HFF-Myc (cell line): ENCODE data around the gene FSIP1.

Source experiments
- DNase-seq: peaks from one replicate; pipeline ENCODE4 v3.0.0-alpha.2; 2011; ENCODE audit warnings: low read depth; ENCODE audit errors: extremely low read depth
- H3K4me3 ChIP-seq: replicated peaks from 2 replicates; pipeline ENCODE4 v1.5.1; 2011; ENCODE audit warnings: low read depth, mild to moderate bottlenecking, control low read depth, low read length
- TF ChIP-seq, protein P1 (sequence below): IDR thresholded peaks from 2 replicates; pipeline ENCODE4 v1.5.1; 2012; ENCODE audit warnings: mild to moderate bottlenecking, low read depth, low read length, control low read depth; ENCODE audit errors: missing control alignments

FSIP1 gene

GRCh38 chr15:39574427-39574826, 208.2 kb downstream of the FSIP1 start:
- H3K4me3 ChIP-seq, result no peak overlapping the region
- TF ChIP-seq, protein P1, sequence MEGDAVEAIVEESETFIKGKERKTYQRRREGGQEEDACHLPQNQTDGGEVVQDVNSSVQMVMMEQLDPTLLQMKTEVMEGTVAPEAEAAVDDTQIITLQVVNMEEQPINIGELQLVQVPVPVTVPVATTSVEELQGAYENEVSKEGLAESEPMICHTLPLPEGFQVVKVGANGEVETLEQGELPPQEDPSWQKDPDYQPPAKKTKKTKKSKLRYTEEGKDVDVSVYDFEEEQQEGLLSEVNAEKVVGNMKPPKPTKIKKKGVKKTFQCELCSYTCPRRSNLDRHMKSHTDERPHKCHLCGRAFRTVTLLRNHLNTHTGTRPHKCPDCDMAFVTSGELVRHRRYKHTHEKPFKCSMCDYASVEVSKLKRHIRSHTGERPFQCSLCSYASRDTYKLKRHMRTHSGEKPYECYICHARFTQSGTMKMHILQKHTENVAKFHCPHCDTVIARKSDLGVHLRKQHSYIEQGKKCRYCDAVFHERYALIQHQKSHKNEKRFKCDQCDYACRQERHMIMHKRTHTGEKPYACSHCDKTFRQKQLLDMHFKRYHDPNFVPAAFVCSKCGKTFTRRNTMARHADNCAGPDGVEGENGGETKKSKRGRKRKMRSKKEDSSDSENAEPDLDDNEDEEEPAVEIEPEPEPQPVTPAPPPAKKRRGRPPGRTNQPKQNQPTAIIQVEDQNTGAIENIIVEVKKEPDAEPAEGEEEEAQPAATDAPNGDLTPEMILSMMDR, result no peak
- DNase-seq, result no peak

DNA sequence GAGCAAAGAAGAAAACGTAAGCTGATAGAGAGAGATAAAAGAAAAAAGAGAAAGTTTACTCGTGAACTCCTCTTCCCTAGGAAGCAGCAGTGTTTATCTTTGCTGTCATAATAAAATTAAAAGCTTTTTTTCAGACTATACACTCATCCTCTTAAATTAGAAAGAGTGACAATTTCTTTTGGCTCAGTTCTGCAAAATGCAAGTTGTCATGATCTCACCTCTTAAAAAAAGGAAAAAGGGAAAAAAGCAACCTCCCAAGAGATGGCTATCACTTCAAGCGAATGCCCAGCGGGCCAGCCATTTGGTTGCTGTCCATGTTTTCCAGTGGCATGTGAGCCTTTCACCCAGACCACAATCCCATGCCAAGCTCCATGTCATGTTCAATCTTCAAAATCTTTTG, 208.8 kb downstream of the FSIP1 start:
- H3K4me3 ChIP-seq, result no peak overlapping the region
- TF ChIP-seq, protein P1, result no peak
- no peak for DNase-seq

DNA sequence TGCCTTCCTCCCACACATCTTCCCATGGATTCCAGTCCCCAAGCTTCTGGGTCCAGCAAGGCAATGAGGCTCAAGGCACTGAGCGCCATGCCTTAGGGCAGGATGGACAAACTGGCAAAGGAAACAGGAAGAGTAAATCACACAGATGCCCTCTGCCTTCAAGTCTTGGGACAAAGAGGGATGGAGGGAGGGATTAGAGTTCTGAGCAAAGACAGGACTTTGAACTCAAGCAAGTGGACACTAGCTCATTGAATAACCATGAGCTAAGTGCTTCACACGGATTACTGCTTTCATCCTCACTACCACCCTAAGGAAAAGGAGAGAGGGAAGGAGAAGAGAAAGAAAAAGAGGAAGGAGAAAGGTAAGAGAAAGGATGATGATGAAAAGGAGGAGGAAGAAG, 209.4 kb downstream of the FSIP1 start:
- H3K4me3 ChIP-seq, result no peak overlapping the region
- TF ChIP-seq, protein P1, result no peak
- DNase-seq, result no peak

DNA sequence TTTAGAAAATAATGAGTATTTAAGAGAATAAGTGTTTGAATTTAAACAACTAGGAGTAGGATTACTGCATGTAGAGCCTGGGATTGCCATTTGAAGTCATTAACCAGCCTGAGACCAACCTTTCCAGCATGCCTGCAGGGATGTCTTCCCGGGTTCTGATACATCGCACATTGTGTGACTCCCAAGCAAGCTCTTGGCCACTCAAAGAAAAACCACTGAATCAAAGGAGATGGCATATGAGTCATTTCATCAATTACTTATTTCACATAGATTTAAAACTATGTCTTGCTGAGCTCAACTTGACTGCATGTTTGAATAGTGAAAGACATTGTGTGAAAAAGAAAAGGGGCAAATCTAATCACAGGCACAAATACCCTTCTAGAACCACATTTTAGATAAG, 216.8 kb downstream of the FSIP1 start:
- H3K4me3 ChIP-seq, result no peak overlapping the region
- no peak for DNase-seq

DNA sequence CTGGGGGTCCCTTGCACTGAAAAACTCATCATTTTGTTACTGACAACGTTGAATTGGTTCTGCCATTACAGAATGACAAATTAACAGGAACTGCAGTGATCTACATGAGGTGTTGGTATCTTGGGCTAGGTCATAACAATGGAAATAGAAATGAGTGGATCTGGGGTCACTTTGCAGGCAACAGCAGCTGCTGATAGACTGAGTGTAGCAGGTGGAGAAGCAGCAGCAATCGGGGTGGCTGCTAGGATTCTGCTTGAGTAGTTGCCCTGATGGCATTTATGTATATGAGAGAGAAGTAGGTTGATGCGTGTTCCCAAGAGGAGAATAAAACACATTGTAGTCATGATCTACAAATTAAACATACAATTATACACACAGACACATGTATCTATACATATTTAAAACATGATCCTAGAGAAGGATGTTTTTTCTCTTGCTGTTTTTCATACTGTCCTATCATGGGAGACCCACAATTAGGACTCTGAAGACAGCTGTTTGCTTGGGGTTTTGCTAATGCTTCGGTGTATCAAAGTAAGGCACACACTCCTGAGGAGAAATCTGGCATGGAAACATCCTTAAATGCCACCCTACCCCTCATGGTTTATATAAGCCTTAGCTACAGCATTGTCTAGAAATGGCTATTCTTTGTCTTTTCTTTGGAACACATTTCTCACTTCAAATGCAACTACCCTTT, 217.5 kb downstream of the FSIP1 start:
- TF ChIP-seq, protein P1, result no peak
- no peak overlapping the region for H3K4me3 ChIP-seq
- DNase-seq, result no peak

More for the DNA sequence above, 216.8 kb downstream of the FSIP1 start:
- TF ChIP-seq, protein P1, result no peak

GRCh38 chr15:39558421-39558820, 224.2 kb downstream of the FSIP1 start:
- no peak overlapping the region for H3K4me3 ChIP-seq
- TF ChIP-seq, protein P1, result no peak
- no peak for DNase-seq

DNA sequence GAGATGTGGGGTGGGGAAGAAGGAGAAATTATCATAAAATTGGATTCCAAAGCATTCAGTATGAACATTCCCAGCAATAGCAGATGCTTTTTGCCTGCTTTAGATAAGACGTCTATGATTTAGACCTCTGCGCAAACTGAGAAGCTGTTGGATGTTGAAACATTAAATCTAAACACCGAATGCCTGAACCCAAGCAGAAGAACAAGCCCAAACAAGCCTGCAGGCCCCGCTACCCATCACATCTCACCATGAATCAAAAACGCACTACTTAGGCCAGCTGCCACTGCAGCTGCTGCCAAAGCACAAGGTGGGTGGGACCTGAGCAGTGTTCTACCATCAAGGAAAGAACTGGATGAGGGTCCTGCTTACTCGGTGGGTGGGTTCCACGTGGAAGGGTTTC, 226.2 kb downstream of the FSIP1 start:
- no peak for DNase-seq
- TF ChIP-seq, protein P1, result no peak
- H3K4me3 ChIP-seq, result no peak overlapping the region
